Measurements from ENCODE around the gene TEAD3. TPM values are rescaled to one million over a fixed set of nuclear protein-coding genes. Genes with fewer than 3 reads are reported as not detected.

The TEAD3 gene
- total and polyA plus RNA-seq, 10 of the 15 experiments (the other 5 are each of a cell fraction or from before 2014, with no cell fraction given), result 0.02 to 0.28 (median 0.18) TPM; not detected in 5

DNA sequence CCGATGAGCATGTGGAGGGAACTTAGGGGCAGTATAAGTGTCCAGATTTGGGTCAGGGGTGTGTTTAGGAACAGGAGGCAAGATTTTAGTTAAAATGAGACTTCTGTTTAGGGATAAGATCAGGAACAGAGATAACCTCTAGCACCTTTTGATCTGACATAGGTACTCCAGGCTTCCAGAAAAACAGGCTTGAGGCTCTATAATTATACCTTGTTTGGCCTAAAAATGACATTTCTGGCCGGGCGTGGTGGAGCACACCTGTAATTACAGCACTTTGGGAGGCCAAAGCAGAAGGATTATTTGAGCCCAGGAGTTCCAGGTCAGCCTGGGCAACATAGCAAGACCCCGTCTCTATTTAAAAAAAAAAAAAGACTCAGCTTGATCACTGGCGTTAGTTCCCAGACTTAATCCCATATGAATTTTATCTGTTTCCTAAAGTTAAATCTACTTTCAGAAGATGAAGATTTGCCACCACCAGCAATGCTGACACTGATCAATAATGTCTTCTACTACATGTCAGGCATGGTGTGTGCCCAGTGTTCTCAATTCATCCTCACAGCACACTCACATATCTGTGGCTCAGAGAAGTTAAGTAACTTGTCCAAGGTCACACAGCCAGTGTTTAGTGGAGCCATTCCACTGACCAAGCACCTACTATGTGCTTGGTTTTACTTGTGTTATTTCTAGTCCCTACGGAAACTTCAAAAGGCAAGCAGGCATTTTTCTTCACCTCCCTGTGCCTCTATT lies 21.9 kb upstream of the TEAD3 start:
- Histone ChIP-seq H4K20me1 (ENCODE audit: control insufficient read depth, insufficient read depth) (no peaks in the 10 kb centered on the region), H3K9ac (ENCODE audit: control insufficient read depth, insufficient read depth, low read length) (no peak overlapping the region), H2AFZ (ENCODE audit: control insufficient read depth, low read depth, low read length) (no peak overlapping the region), H3K4me2 (ENCODE audit: control insufficient read depth, insufficient read depth) (no peak overlapping the region), H3K4me3 (no peak overlapping the region), H3K27ac (ENCODE audit: control insufficient read depth, insufficient read depth) (no peak overlapping the region), H3K36me3 (ENCODE audit: control insufficient read depth in 2 of 2, insufficient read depth in 2 of 2, low read length in 1 of 2) (no peaks in the 10 kb centered on the region), H3K4me1 (ENCODE audit: control insufficient read depth, insufficient read depth, low read length) (no peaks in the 10 kb centered on the region), H3K27me3 (replicated peaks in 1 of 2; ENCODE audit: control insufficient read depth in 2 of 2, insufficient read depth in 2 of 2, low read length in 1 of 2) (peaks cover 0 to 1% of the 10 kb centered on the region in 2 experiments; a peak in 2 of 4 replicates), H3K9me3 (replicated peaks; ENCODE audit: control insufficient read depth, insufficient read depth, low read length) (no peaks in the 10 kb centered on the region), H3K79me2 (ENCODE audit: control insufficient read depth, insufficient read depth, low read length) (no peaks in the 10 kb centered on the region)
- 53% methylated on average over 6 of the region's 6 CpGs for WGBS (ENCODE audit: insufficient coverage, insufficient replicate concordance, low lambda C conversion rate, missing lambda C conversion rate)
- ATAC-seq, result no peak
- ChIA-PET RAD21 (ENCODE audit: unreplicated experiment) (no interaction called here), POLR2A (no interaction called here), SMC1A (ENCODE audit: uncharacterized antibody, unreplicated experiment) (interaction anchor here (1.8 kb wide), 1 partner anchor 219 kb away, joined by 3 read pairs; the partner anchor contains the start of gene ARMC12), CTCF (interaction anchor here (10.7 kb wide), 1 partner anchor 217 kb away, joined by 168 read pairs; the partner anchor contains the start of gene ARMC12)
- no peak for TF ChIP-seq MEF2B (IDR thresholded peaks at IDR 0.05; ENCODE audit: partially characterized antibody, poor library complexity, severe bottlenecking)
- no peak for TF ChIP-seq RUNX3 (IDR thresholded peaks at IDR 0.05; ENCODE audit: low read length)
- TF ChIP-seq ZNF274 (IDR thresholded peaks at IDR 0.05; ENCODE audit: insufficient read depth, insufficient read length), result no peak
- TF ChIP-seq EZH2 (IDR thresholded peaks at IDR 0.05; ENCODE audit: borderline replicate concordance, control insufficient read depth, low read depth, low read length), result no peak
- TF ChIP-seq TBL1XR1 (IDR thresholded peaks at IDR 0.05; ENCODE audit: low read depth, low read length), result no peak
- TF ChIP-seq, protein P1, sequence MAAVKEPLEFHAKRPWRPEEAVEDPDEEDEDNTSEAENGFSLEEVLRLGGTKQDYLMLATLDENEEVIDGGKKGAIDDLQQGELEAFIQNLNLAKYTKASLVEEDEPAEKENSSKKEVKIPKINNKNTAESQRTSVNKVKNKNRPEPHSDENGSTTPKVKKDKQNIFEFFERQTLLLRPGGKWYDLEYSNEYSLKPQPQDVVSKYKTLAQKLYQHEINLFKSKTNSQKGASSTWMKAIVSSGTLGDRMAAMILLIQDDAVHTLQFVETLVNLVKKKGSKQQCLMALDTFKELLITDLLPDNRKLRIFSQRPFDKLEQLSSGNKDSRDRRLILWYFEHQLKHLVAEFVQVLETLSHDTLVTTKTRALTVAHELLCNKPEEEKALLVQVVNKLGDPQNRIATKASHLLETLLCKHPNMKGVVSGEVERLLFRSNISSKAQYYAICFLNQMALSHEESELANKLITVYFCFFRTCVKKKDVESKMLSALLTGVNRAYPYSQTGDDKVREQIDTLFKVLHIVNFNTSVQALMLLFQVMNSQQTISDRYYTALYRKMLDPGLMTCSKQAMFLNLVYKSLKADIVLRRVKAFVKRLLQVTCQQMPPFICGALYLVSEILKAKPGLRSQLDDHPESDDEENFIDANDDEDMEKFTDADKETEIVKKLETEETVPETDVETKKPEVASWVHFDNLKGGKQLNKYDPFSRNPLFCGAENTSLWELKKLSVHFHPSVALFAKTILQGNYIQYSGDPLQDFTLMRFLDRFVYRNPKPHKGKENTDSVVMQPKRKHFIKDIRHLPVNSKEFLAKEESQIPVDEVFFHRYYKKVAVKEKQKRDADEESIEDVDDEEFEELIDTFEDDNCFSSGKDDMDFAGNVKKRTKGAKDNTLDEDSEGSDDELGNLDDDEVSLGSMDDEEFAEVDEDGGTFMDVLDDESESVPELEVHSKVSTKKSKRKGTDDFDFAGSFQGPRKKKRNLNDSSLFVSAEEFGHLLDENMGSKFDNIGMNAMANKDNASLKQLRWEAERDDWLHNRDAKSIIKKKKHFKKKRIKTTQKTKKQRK (IDR thresholded peaks at IDR 0.05; ENCODE audit: low read depth, low read length), result no peak
- TF ChIP-seq SP1 (IDR thresholded peaks at IDR 0.05; ENCODE audit: low read depth, low read length), result no peak
- no peak for TF ChIP-seq EP300 (IDR thresholded peaks at IDR 0.05; ENCODE audit: borderline replicate concordance in 1 of 2, control insufficient read depth in 1 of 2, low read depth in 2 of 2, low read length in 2 of 2)
- no peak for TF ChIP-seq EED (IDR thresholded peaks at IDR 0.05; ENCODE audit: low read depth)
- no peak for TF ChIP-seq IKZF1 (conservative IDR thresholded peaks at IDR 0.05)
- TF ChIP-seq FOXM1 (IDR thresholded peaks at IDR 0.05; ENCODE audit: low read depth, low read length), result no peak
- TF ChIP-seq, protein P2, sequence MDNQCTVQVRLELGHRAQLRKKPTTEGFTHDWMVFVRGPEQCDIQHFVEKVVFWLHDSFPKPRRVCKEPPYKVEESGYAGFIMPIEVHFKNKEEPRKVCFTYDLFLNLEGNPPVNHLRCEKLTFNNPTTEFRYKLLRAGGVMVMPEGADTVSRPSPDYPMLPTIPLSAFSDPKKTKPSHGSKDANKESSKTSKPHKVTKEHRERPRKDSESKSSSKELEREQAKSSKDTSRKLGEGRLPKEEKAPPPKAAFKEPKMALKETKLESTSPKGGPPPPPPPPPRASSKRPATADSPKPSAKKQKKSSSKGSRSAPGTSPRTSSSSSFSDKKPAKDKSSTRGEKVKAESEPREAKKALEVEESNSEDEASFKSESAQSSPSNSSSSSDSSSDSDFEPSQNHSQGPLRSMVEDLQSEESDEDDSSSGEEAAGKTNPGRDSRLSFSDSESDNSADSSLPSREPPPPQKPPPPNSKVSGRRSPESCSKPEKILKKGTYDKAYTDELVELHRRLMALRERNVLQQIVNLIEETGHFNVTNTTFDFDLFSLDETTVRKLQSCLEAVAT (IDR thresholded peaks at IDR 0.05), result no peak
- no TSS peak for BruUV-seq (replicated peaks)
- DNase-seq (ENCODE audit: low read depth, low spot score), result no peak
- intact Hi-C loops (cut with micrococcal nuclease; ENCODE audit: unreplicated experiment) (no loop called here), in situ Hi-C loops (cut with MboI) (no loop called here)
- no peak for FAIRE-seq

Measured in GM12878 (cell line).